Measurements from ENCODE around the gene ESPL1.

DNA sequence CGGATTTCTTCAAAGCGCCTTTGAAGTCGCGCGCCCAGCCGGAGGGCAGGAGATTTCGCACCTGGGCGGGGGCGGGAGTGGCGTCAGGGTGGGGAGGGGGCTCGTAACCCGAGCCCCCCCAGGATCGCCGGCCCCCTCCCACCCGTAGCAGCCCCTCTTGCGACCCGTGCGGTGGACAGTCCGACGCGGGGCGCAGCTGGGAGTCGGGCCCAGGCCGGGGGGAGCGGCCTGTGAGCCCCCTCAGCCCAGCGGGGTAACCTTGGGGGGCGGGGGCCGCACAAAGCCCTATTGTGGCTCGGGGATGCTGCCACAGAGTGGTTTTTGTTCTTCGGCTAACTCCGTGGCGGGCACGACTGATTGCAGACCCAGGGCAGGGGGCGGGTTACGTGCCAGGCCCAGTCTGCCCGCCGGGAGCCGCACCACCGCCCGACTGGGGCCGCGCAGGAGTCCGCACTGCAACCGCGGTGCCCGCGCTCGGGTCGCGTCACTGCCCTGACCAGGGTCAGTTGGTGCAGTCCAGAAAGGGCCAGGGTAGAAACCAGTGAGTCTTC is 57.5 kb downstream of the ESPL1 start:
- TF ChIP-seq ARNT (IDR thresholded peaks at IDR 0.05), result no peak
- no peak for TF ChIP-seq SUZ12 (IDR thresholded peaks at IDR 0.05)
- TF ChIP-seq BHLHE40 (IDR thresholded peaks at IDR 0.05; ENCODE audit: borderline replicate concordance), result no peak
